Effector memory CD8-positive, alpha-beta T cell (primary cell): ENCODE data around the gene TSPO2.
"Not testable (repeated sequence)": the region's sequence is repeated elsewhere in the genome, so short reads cannot be mapped to it uniquely, and the experiment has no call there.

Source experiments
- ATAC-seq: fragments of 150-1000 bp; cut with Tn5 transposase; replicated peaks from 2 replicates; pipeline ENCODE4 v1.10.0; 2021; ENCODE audit warnings: mild to moderate bottlenecking, moderate library complexity
- DNase-seq, 3 experiments: peaks; one replicate each; pipeline ENCODE4 v3.0.0; 2021
- H3K27ac Mint-ChIP-seq, 2 donors: one replicate each; pipeline ENCODE4 v1.8.0; 2022; ENCODE audit warnings: mild to moderate bottlenecking in 2 of 2, mixed read lengths in 2 of 2, moderate library complexity in 2 of 2
- H3K27me3 Mint-ChIP-seq, 2 donors: one replicate each; pipeline ENCODE4 v1.8.0; 2022; ENCODE audit warnings: mixed read lengths in 2 of 2
- H3K36me3 Mint-ChIP-seq: one replicate; pipeline ENCODE4 v1.8.0; 2022; ENCODE audit warnings: mild to moderate bottlenecking, moderate library complexity, mixed read lengths; ENCODE audit not compliant: insufficient read depth
- H3K4me1 Mint-ChIP-seq, 2 donors: one replicate each; pipeline ENCODE4 v1.8.0; 2022; ENCODE audit warnings: low read depth in 2 of 2, mixed read lengths in 2 of 2
- H3K4me3 Mint-ChIP-seq, 2 donors: one replicate each; pipeline ENCODE4 v1.8.0; 2022; ENCODE audit warnings: mild to moderate bottlenecking in 2 of 2, mixed read lengths in 2 of 2, moderate library complexity in 2 of 2
- H3K9me3 Mint-ChIP-seq, 2 donors: one replicate each; pipeline ENCODE4 v1.8.0; 2022; ENCODE audit warnings: mixed read lengths in 2 of 2
- total RNA-seq, 9 experiments: gene quantifications; one replicate each; lab custom pipeline; 2026; lab: John Stamatoyannopoulos, UW

Gene TSPO2
- total RNA-seq: 0 to 0.07 (median 0) reads per million in 9 experiments

- Mint-ChIP-seq H3K4me3 (no peak within 1 kb of the TSS), H3K9me3 (no peaks in the 10 kb centered on the region), H3K27me3 (no peaks in the 10 kb centered on the region), H3K27ac (peak within 1 kb of the TSS in 1 of 2 donors; percentile 44), H3K36me3 (no peaks in the 10 kb centered on the region), H3K4me1 (peaks cover 0 to 4% of the 10 kb centered on the region in 2 donors)
- ATAC-seq (no peak), DNase-seq (no peak)
These were observed at the start of gene TSPO2 for GRCh38 chr6:41042226-41043055. Gene TSPO2, plus strand, starts transcription at chr6:41042467. Its CDS starts 519 bp downstream, at chr6:41042986.

- Mint-ChIP-seq H3K27me3 (peaks cover 68 to 87% of the 10 kb centered on the region in 2 donors), H3K4me1 (no peaks in the 10 kb centered on the region)
These were observed 49.5 kb upstream of the TSPO2 start for GRCh38 chr6:40992746-40993145.

GRCh38 chr6:40996591-40997233, 45.6 kb upstream of the TSPO2 start:
- H3K4me3 Mint-ChIP-seq: no peak overlapping the region
- H3K27me3 Mint-ChIP-seq: peaks cover 65 to 78% of the 10 kb centered on the region in 2 donors
- no peak for DNase-seq
- no peak for ATAC-seq
- H3K36me3 Mint-ChIP-seq: peaks cover 3% of the 10 kb centered on the region
- H3K27ac Mint-ChIP-seq: peak overlapping the region in 1 of 2 donors; percentile 16
- H3K9me3 Mint-ChIP-seq: no peaks in the 10 kb centered on the region
- H3K4me1 Mint-ChIP-seq: peaks cover 0 to 1% of the 10 kb centered on the region in 2 donors

More at GRCh38 chr6:40992746-40993145, 49.5 kb upstream of the TSPO2 start:
- Mint-ChIP-seq H3K36me3 (no peaks in the 10 kb centered on the region), H3K27ac (no peak overlapping the region), H3K4me3 (no peak overlapping the region), H3K9me3 (no peaks in the 10 kb centered on the region)
- no peak for ATAC-seq
- no peak for DNase-seq

GRCh38 chr6:40997234-40997957, 44.9 kb upstream of the TSPO2 start:
- Mint-ChIP-seq H3K4me3 (no peak overlapping the region), H3K27ac (no peak overlapping the region), H3K4me1 (peaks cover 0 to 1% of the 10 kb centered on the region in 2 donors), H3K27me3 (peaks cover 60 to 78% of the 10 kb centered on the region in 2 donors), H3K36me3 (peaks cover 3% of the 10 kb centered on the region), H3K9me3 (no peaks in the 10 kb centered on the region)
- ATAC-seq (no peak), DNase-seq (no peak)

- no peak for DNase-seq
- Mint-ChIP-seq H3K9me3 (no peaks in the 10 kb centered on the region), H3K27ac (no peak overlapping the region), H3K27me3 (peaks cover 57 to 78% of the 10 kb centered on the region in 2 donors), H3K4me1 (peaks cover 0 to 1% of the 10 kb centered on the region in 2 donors), H3K36me3 (peaks cover 3% of the 10 kb centered on the region), H3K4me3 (no peak overlapping the region)
- ATAC-seq: no peak
These were observed 43.6 kb upstream of the TSPO2 start for GRCh38 chr6:40998661-40999060.

GRCh38 chr6:40999569-40999968, 42.7 kb upstream of the TSPO2 start:
- Mint-ChIP-seq H3K4me1 (peaks cover 0 to 1% of the 10 kb centered on the region in 2 donors), H3K36me3 (peaks cover 3% of the 10 kb centered on the region), H3K27ac (peak overlapping the region in 1 of 2 donors; percentile 52), H3K27me3 (peaks cover 54 to 79% of the 10 kb centered on the region in 2 donors), H3K9me3 (no peaks in the 10 kb centered on the region), H3K4me3 (no peak overlapping the region)
- no peak for ATAC-seq
- peak in 1 of 3 experiments; percentile 3 for DNase-seq

- no peaks in the 10 kb centered on the region for H3K9me3 Mint-ChIP-seq
- peaks cover 3% of the 10 kb centered on the region for H3K36me3 Mint-ChIP-seq
- DNase-seq (no peak), ATAC-seq (no peak)
- peaks cover 55 to 78% of the 10 kb centered on the region in 2 donors for H3K27me3 Mint-ChIP-seq
- no peak overlapping the region for H3K27ac Mint-ChIP-seq
- H3K4me3 Mint-ChIP-seq: no peak overlapping the region
- peaks cover 0 to 1% of the 10 kb centered on the region in 2 donors for H3K4me1 Mint-ChIP-seq
These were observed 42.0 kb upstream of the TSPO2 start for GRCh38 chr6:41000248-41000647.

GRCh38 chr6:41002168-41002567, 40.1 kb upstream of the TSPO2 start:
- no peak for ATAC-seq
- DNase-seq: no peak
- peaks cover 0 to 1% of the 10 kb centered on the region in 2 donors for H3K4me1 Mint-ChIP-seq
- no peak overlapping the region for H3K27ac Mint-ChIP-seq
- peaks cover 47 to 66% of the 10 kb centered on the region in 2 donors for H3K27me3 Mint-ChIP-seq
- H3K4me3 Mint-ChIP-seq: no peak overlapping the region
- H3K36me3 Mint-ChIP-seq: peaks cover 6% of the 10 kb centered on the region
- H3K9me3 Mint-ChIP-seq: no peaks in the 10 kb centered on the region

GRCh38 chr6:41006217-41006616, 36.0 kb upstream of the TSPO2 start:
- not testable (repeated sequence) for H3K27ac Mint-ChIP-seq, H3K36me3 Mint-ChIP-seq, H3K4me1 Mint-ChIP-seq, H3K4me3 Mint-ChIP-seq, H3K9me3 Mint-ChIP-seq
- DNase-seq: peak; percentile 51 to 63 (median 58)
- peak; percentile 61 for ATAC-seq
- peaks cover 30 to 46% of the 10 kb centered on the region in 2 donors for H3K27me3 Mint-ChIP-seq

GRCh38 chr6:41006980-41007379, 35.3 kb upstream of the TSPO2 start:
- H3K27ac Mint-ChIP-seq, H3K36me3 Mint-ChIP-seq, ATAC-seq, H3K4me3 Mint-ChIP-seq, DNase-seq, H3K9me3 Mint-ChIP-seq, H3K4me1 Mint-ChIP-seq: not testable (repeated sequence)
- peaks cover 30 to 44% of the 10 kb centered on the region in 2 donors for H3K27me3 Mint-ChIP-seq

- H3K4me3 Mint-ChIP-seq: no peak overlapping the region
- DNase-seq: no peak
- H3K9me3 Mint-ChIP-seq: no peaks in the 10 kb centered on the region
- no peaks in the 10 kb centered on the region for H3K4me1 Mint-ChIP-seq
- H3K27ac Mint-ChIP-seq: no peak overlapping the region
- peaks cover 27 to 41% of the 10 kb centered on the region in 2 donors for H3K27me3 Mint-ChIP-seq
- ATAC-seq: no peak
- H3K36me3 Mint-ChIP-seq: peaks cover 3% of the 10 kb centered on the region
These were observed 34.3 kb upstream of the TSPO2 start for GRCh38 chr6:41008011-41008410.

- ATAC-seq (no peak), DNase-seq (no peak)
- Mint-ChIP-seq H3K4me1 (no peaks in the 10 kb centered on the region), H3K36me3 (peaks cover 3% of the 10 kb centered on the region), H3K4me3 (no peak overlapping the region), H3K9me3 (no peaks in the 10 kb centered on the region), H3K27ac (no peak overlapping the region), H3K27me3 (peaks cover 15 to 26% of the 10 kb centered on the region in 2 donors)
These were observed 32.6 kb upstream of the TSPO2 start for GRCh38 chr6:41009669-41010068.

GRCh38 chr6:41011673-41012072, 30.6 kb upstream of the TSPO2 start:
- no peak for ATAC-seq

More at GRCh38 chr6:41011673-41012072, 30.6 kb upstream of the TSPO2 start:
- peaks cover 6 to 21% of the 10 kb centered on the region in 2 donors for H3K27me3 Mint-ChIP-seq
- no peak overlapping the region for H3K27ac Mint-ChIP-seq
- no peaks in the 10 kb centered on the region for H3K9me3 Mint-ChIP-seq
- H3K4me3 Mint-ChIP-seq: no peak overlapping the region
- H3K36me3 Mint-ChIP-seq: peaks cover 3% of the 10 kb centered on the region
- no peaks in the 10 kb centered on the region for H3K4me1 Mint-ChIP-seq
- DNase-seq: no peak
